HG02852 (cell line): ENCODE results near the gene ANTKMT.

Experiments used
- ATAC-seq: cut with Tn5 transposase; IDR thresholded peaks from one replicate; pipeline ENCODE4 v1.9.1; 2021; ENCODE audit warnings: mild to moderate bottlenecking, moderate library complexity; ENCODE audit not compliant: unreplicated experiment

Gene ANTKMT

DNA sequence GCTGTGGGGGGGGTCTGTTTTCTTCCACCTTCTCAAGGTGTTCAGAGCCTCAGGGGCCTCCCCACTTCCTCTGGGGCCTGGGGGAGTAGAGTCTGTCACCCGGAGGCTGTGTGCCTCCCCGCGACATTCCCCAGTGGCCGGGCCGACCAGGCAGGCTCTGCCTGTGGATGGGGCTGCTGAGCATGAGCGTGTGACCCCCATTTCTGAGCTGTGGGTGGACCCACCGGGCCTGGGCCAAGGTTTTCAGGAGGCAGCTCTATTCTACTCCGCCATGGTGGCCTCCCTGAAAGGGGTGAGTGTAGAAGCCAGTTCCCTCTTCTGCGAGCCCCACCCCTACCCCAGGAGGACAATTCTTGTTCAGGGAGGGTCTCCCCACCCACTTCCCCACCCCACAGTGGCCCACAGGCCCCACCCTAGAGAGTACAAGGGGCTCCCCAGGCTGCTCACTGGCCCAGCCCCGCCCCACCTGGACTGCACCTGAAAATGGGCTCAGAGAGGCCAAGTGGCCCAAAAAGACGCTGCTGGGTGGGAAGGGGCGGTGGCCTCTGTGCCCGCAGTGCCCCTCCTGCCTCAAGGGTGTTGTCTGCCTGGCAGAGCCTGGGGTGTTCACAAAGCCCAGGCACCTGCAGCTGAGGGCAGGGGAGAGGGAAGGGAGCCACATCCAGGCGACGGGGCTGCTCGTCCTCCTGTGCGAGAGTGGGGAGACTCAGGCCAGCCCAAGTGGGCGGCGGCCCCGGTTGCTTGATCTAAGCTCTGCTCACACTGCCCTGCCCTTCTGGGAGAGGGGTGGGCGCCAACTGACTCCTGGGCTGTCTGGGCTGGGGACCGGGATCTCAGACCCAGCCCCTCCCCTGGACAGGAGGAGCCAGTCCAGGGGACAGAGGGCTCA, 40.9 kb downstream of the ANTKMT start:
- ATAC-seq, result no peak

DNA sequence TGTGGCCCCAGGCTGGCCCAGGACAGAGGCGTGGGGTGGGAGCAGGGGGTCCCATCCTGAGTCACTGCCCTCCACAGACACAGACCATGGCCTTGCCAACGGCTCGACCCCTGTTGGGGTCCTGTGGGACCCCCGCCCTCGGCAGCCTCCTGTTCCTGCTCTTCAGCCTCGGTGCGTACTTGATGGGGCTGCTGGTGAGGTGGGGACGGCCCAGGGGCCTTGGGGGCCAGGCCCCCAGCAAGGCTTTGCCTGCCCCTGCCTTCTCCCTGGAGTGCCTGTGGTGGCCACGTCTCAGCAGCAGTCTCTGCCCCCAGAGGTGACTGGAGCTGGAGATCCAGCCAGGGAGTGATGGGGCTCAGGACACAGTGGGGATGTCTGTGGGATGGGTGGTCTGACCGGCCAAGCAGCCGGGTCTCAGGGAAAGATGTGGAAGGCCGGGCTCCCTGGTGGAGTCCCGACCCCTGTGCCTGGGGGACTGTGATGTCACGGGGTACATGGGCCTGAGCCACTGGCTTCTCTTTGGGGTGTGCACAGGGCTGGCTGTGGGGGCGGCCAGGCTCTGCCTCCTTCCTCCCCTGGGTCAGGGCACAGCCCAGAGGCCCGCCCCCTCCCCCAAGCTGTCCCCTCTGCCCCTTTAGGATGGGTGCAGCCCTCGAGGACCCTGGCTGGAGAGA, 41.8 kb downstream of the ANTKMT start:
- no peak for ATAC-seq

DNA sequence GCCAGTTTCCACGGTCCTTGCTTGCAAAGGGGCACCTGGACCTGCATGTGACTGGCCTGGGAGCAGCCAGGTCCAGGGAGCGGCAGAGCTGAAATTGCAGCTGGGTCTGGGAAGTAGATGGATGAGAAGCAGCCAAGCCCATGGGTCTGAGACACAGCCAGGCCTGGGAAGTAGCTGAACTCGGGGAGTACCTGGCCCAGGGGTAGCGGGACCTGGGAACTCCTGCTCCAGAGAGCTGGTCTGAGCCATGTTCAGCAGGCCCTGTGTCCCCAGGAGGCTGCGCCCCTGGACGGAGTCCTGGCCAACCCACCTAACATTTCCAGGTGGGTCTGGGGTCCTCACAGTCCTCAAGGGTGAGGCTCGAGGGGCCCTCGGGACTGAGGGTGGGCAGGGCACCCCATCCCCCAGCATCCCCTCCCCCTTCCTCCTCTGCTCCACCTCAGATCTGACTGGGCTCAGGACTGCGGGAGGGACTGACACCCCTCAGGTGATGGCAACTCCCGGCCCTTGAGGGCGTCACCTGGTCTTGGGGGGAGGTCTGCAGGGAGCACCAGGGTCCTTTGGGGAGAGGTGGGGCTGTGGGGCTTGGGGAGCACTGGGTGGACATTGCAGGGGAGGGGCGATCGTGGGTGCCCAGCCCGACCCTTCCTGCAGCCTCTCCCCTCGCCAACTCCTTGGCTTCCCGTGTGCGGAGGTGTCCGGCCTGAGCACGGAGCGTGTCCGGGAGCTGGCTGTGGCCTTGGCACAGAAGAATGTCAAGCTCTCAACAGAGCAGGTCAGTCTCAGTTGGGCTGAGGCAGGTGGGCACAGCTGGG, 42.6 kb downstream of the ANTKMT start:
- ATAC-seq, result no peak

DNA sequence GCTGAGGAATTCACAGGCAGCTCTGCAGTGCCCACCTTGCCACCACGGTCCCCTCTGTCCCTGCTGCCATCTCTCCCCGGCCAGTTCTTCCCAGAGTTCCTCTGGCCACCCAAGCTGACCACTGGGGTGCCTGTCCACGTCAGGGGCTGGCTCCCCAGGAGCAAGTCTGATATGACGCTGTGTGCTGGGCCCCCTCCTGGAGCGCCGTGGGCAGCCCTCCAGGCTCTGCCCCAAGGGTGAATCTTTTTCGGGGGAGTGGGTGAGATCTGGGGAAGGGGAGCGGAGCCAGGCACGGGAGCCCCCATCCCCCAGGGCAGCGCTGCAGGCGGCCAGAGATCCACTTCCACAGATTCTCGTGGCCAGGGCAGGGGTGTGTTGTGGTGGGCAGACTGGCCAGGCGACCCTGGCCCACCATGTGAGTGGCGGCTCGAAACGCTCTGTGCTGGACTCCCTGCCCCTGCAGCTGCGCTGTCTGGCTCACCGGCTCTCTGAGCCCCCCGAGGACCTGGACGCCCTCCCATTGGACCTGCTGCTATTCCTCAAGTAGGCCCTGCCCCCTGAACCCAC, 43.3 kb downstream of the ANTKMT start:
- ATAC-seq, result no peak

DNA sequence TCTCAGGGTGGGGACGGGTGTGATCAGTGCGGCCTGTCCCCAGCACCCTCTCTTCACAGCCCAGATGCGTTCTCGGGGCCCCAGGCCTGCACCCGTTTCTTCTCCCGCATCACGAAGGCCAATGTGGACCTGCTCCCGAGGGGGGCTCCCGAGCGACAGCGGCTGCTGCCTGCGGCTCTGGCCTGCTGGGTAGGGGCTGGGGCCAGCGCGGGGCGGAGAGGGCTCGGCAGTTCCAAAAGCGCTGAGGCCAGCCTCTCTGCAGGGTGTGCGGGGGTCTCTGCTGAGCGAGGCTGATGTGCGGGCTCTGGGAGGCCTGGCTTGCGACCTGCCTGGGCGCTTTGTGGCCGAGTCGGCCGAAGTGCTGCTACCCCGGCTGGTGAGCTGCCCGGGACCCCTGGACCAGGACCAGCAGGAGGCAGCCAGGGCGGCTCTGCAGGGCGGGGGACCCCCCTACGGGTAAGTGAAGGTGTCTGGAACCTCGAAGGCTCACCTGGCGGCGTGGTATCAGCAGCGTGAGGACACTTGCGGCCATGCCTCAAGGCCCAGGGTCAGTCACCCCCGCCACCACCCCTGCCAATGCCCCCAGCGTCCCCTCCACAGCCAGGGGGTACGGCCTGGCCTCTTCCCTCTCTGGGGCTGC, 44.0 kb downstream of the ANTKMT start:
- ATAC-seq, result no peak

DNA sequence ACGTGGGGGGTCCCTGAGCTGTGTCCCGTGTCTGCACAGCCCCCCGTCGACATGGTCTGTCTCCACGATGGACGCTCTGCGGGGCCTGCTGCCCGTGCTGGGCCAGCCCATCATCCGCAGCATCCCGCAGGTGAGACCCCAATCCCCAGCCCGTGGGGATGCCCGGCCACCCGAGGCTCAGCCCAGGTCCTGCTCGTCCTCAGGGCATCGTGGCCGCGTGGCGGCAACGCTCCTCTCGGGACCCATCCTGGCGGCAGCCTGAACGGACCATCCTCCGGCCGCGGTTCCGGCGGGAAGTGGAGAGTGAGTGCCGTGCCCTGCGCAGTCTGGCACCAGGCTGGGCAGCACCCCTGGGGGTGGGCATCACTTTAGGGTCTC, 44.5 kb downstream of the ANTKMT start:
- no peak for ATAC-seq

DNA sequence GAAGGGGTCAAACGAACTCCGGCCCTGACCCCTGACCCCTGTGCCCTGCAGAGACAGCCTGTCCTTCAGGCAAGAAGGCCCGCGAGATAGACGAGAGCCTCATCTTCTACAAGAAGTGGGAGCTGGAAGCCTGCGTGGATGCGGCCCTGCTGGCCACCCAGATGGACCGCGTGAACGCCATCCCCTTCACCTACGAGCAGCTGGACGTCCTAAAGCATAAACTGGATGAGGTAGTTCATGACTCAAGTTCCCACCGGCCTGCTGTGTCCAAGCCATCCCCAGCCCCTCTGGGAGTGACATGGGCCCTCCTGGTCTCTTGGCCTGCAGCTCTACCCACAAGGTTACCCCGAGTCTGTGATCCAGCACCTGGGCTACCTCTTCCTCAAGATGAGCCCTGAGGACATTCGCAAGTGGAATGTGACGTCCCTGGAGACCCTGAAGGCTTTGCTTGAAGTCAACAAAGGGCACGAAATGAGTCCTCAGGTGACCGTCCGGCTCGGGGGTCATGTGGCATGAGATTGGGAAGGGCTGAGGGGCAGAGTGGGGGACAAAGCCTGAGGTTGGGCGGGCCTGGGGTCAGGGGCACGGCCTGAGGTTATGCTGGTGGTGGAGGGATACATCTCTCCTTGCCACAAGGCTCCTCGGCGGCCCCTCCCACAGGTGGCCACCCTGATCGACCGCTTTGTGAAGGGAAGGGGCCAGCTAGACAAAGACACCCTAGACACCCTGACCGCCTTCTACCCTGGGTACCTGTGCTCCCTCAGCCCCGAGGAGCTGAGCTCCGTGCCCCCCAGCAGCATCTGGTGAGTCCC, 45.3 kb downstream of the ANTKMT start:
- ATAC-seq, result no peak

DNA sequence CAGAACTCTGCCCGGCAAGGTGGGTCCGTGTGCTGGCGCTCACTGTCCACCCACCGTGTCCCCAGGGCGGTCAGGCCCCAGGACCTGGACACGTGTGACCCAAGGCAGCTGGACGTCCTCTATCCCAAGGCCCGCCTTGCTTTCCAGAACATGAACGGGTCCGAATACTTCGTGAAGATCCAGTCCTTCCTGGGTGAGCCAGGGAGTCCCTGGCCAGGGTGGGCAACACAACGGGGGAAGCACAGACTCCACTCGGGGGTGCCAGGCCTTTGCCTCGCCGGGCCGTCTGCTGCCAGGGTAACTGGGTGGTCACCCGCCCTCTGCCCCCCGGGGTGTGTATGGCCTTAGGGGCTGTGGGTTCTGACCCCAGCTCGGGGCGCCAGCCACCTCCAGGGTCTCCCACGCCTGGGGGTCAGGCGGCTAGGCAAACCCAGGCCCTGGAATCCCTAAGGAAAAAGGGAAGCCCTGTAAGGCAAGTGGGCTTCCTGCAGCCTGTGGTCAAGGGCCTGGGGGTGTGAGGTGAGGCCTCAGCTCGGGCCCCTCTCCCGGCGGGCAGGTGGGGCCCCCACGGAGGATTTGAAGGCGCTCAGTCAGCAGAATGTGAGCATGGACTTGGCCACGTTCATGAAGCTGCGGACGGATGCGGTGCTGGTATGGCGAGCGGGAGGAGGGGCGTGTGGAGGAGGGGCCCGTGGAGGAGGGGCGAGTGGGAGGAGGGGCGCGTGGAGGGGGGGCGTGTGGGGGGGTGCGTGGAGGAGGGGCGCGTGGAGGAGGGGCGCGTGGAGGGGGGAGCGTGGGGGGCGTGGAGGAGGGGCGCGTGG, 46.1 kb downstream of the ANTKMT start:
- no peak for ATAC-seq

DNA sequence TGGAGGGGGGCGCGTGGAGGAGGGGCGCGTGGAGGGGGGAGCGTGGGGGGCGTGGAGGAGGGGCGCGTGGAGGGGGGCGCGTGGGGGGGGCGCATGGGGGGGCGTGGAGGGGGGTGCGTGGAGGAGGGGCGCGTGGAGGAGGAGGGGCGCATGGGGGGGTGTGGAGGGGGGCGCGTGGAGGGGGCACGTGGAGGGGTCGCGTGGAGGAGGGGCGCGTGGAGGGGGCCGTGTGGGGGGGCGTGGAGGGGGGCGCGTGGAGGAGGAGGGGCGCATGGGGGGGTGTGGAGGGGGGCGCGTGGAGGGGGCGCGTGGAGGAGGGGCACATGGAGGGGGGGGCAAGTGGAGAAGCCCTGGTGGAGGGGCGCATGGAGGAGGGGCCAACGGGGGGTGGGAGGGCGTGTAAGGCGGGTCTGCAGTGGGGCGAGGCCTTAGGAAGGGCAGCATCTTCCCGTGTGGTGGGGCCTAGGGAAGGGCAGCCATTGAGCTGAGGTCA, 46.8 kb downstream of the ANTKMT start:
- ATAC-seq, result no peak

DNA sequence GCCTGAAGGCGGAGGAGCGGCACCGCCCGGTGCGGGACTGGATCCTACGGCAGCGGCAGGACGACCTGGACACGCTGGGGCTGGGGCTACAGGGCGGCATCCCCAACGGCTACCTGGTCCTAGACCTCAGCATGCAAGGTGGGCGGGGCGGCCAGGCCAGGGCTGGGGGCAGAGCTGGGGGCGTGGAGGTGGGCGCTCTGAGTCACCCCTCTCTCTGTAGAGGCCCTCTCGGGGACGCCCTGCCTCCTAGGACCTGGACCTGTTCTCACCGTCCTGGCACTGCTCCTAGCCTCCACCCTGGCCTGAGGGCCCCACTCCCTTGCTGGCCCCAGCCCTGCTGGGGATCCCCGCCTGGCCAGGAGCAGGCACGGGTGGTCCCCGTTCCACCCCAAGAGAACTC, 47.5 kb downstream of the ANTKMT start:
- ATAC-seq, result no peak

DNA sequence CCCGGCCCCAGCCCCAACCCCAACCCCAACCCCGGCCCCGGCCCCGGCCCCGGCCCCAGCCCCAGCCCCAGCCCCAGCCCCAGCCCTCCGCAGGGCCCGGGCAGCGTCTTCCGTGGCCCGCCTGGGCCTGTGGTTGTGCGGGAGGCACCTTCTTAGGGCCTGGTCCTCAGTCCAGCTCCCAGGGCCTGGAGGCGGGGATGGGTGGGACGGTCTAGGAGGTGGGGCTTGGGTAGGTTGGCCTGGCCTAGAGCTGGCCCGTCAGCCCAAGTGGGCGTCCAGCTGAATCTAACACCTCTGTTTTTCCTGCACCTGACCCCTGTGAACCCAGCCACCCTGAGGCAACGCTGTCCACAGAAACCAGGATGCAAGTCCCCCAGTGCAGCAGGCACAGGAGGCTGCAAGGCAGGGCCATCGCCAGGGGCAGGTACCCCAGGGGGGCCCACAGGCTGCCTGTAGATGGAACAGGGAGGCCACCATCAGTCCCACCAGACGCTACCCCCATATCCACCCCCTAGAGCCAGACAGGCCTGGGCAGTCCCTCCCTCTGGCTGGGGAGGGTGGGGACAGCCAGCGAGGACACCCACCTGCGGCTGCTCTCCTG, 48.3 kb downstream of the ANTKMT start:
- ATAC-seq, result no peak

DNA sequence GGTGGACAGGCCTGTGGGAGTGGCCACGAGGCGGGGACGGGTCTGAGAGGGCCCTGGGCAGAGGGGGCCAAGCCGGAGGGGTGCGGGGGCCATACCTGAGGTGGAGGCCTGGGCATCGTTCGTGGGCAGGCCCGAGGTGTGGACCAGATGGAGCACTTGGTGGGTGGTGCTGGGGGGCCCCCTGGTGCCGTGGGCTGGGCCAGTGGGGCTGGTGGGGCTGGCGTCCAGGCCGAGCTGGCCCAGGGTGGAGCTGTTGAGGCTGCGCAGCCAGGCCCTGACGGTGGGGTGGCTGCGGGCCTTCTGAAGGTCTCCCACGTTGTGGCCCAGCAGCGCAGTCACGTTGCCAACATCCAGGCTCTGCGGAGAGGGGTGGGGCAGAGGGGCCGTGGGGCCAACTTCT, 49.0 kb downstream of the ANTKMT start:
- no peak for ATAC-seq

DNA sequence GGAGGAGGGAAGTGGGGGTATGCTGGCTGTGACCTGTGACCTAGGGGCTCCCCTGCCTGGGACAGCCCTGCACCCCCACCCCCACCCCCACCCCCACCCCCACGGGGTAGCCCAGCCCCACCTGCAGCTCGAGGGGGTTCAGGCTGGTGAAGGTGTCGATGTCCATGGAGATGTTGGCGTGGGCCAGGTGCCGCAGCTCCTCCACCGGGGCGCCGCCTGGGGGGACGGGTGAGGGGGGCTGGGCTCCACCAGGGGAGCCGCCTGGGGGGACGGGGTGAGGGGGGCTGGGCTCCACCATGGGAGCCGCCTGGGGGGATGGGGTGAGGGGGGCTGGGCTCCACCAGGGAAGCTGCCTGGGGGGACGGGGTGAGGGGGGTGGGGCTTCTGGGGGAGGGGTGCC, 49.5 kb downstream of the ANTKMT start:
- ATAC-seq, result no peak
